H1 (cell line): ENCODE data around the gene TNRC6C. TPM values are rescaled to one million over a fixed set of nuclear protein-coding genes. Genes with fewer than 3 reads are reported as not detected.
A peak's percentile ranks its signal among the peaks of the same experiment; 100 is the strongest.

ENCODE experiments used
- CTCF ChIA-PET: fragments of 300-600 bp; sonication (Branson Sonifier 250); formaldehyde crosslinking; loops from one replicate; lab custom pipeline; 2021; ENCODE audit not compliant: partially characterized antibody; lab: Charles Lee
- POLR2A ChIA-PET: fragments of 300-600 bp; sonication (Branson Sonifier 250); formaldehyde crosslinking; loops from one replicate; lab custom pipeline; 2021; ENCODE audit warnings: inconsistent platforms; ENCODE audit not compliant: partially characterized antibody; lab: Charles Lee
- DNase-seq, 2 experiments: peaks; one replicate each; pipeline versions ENCODE4 v3.0.0 to v3.0.0-alpha.2; 2010 to 2022; ENCODE audit warnings: low spot score in 2 of 2, low read depth in 1 of 2, mixed read lengths in 1 of 2
- FAIRE-seq: peaks from 2 replicates; lab custom pipeline; 2011; peaks lifted over from hg19 to GRCh38; lab: Jason Lieb, UNC
- H2AFZ ChIP-seq: 2 replicates; pipeline ENCODE4 v1.8.1; 2012; ENCODE audit warnings: low read length, inconsistent platforms
- H2AK5ac ChIP-seq: 2 replicates; pipeline ENCODE4 v1.6.1; 2013; ENCODE audit warnings: low read depth, low read length
- H2BK120ac ChIP-seq: replicated peaks from 2 replicates; pipeline ENCODE3; 2013; ENCODE audit warnings: low read depth, low read length, inconsistent platforms
- H2BK12ac ChIP-seq: 2 replicates; pipeline ENCODE4 v1.6.1; 2013; ENCODE audit warnings: low read depth, low read length
- H2BK15ac ChIP-seq: 2 replicates; pipeline ENCODE4 v1.6.1; 2013; ENCODE audit warnings: low read length
- H2BK20ac ChIP-seq: 2 replicates; pipeline ENCODE4 v1.6.1; 2013; ENCODE audit warnings: low read length
- H2BK5ac ChIP-seq: 2 replicates; pipeline ENCODE4 v1.6.1; 2013; ENCODE audit warnings: low read depth, low read length
- H3K14ac ChIP-seq: 2 replicates; pipeline ENCODE4 v1.6.1; 2013; ENCODE audit warnings: inconsistent platforms; ENCODE audit not compliant: insufficient read length
- H3K18ac ChIP-seq: 2 replicates; pipeline ENCODE4 v1.6.1; 2013; ENCODE audit warnings: low read length; ENCODE audit errors: extremely low read depth
- H3K23ac ChIP-seq: 2 replicates; pipeline ENCODE4 v1.6.1; 2013; ENCODE audit warnings: inconsistent platforms; ENCODE audit not compliant: insufficient read length
- H3K23me2 ChIP-seq: 2 replicates; pipeline ENCODE4 v1.6.1; 2013; ENCODE audit warnings: low read depth, low read length
- H3K27ac ChIP-seq: 2 replicates; pipeline ENCODE4 v1.6.1; 2011; ENCODE audit warnings: low read depth, low read length, inconsistent platforms
- H3K27me3 ChIP-seq, 4 experiments: replicated peaks in 1 of 4; 1 replicate in 1 of 4; 2 replicates in 3 of 4; pipeline versions ENCODE4 v1.6.1 to v1.8.1; 2011 to 2013; ENCODE audit warnings: low read length in 3 of 4, mild to moderate bottlenecking in 3 of 4, inconsistent platforms in 2 of 4, mixed read lengths in 2 of 4, moderate library complexity in 1 of 4; ENCODE audit not compliant: control insufficient read depth in 3 of 4, insufficient read depth in 3 of 4; ENCODE audit errors: extremely low read depth in 1 of 4
- H3K36me3 ChIP-seq, 4 experiments: 2 replicates each; pipeline versions ENCODE4 v1.6.1 to v1.8.1; 2011 to 2013; ENCODE audit warnings: mild to moderate bottlenecking in 4 of 4, low read length in 3 of 4, moderate library complexity in 2 of 4, control low read depth in 1 of 4, inconsistent platforms in 1 of 4; ENCODE audit not compliant: insufficient read depth in 4 of 4, control insufficient read depth in 2 of 4
- H3K4ac ChIP-seq: replicated peaks from 2 replicates; pipeline ENCODE3; 2013; ENCODE audit warnings: low read length, low read depth, mixed read lengths, inconsistent platforms; ENCODE audit not compliant: insufficient read length
- H3K4me1 ChIP-seq, 4 experiments: replicated peaks in 1 of 4; 1 replicate in 1 of 4; 2 replicates in 3 of 4; pipeline versions ENCODE4 v1.6.1 to v1.8.1; 2011 to 2013; ENCODE audit warnings: low read length in 3 of 4, inconsistent platforms in 2 of 4, mixed read lengths in 1 of 4; ENCODE audit not compliant: insufficient read depth in 4 of 4, control insufficient read depth in 3 of 4
- H3K4me2 ChIP-seq, 2 experiments: 2 replicates each; pipeline versions ENCODE4 v1.6.1 to v1.8.1; 2011 to 2013; ENCODE audit warnings: low read depth in 2 of 2, low read length in 2 of 2, control low read depth in 1 of 2, inconsistent platforms in 1 of 2, mild to moderate bottlenecking in 1 of 2; ENCODE audit not compliant: insufficient read depth in 1 of 2
- H3K4me3 ChIP-seq, 4 experiments: fragments of 200-600, 300-600 bp in 1 of 4; sonication (generic), shearing (Covaris generic), sonication (Bioruptor Twin) in 1 of 4; 2 replicates each; pipeline versions ENCODE4 v1.5.1 to v1.8.1; 2011 to 2016; ENCODE audit warnings: low read length in 4 of 4, low read depth in 3 of 4, control low read depth in 2 of 4, inconsistent platforms in 2 of 4, mild to moderate bottlenecking in 2 of 4, mixed read lengths in 1 of 4, moderate library complexity in 1 of 4; ENCODE audit not compliant: insufficient read depth in 2 of 4; ENCODE audit errors: extremely low read depth in 1 of 4
- H3K56ac ChIP-seq: replicated peaks from 2 replicates; pipeline ENCODE3; 2013; ENCODE audit warnings: low read depth, mild to moderate bottlenecking, mixed read lengths, low read length, inconsistent platforms; ENCODE audit not compliant: insufficient read length
- H3K79me1 ChIP-seq: 2 replicates; pipeline ENCODE4 v1.6.1; 2013; ENCODE audit warnings: low read depth, low read length, control low read depth
- H3K79me2 ChIP-seq, 2 experiments: 2 replicates each; pipeline versions ENCODE4 v1.6.1 to v1.8.1; 2012 to 2013; ENCODE audit warnings: low read length in 2 of 2, mild to moderate bottlenecking in 2 of 2, inconsistent platforms in 1 of 2; ENCODE audit not compliant: insufficient read depth in 2 of 2, control insufficient read depth in 1 of 2
- H3K9ac ChIP-seq, 4 experiments: replicated peaks in 1 of 4; 1 replicate in 1 of 4; 2 replicates in 3 of 4; pipeline versions ENCODE4 v1.6.1 to v1.8.1; 2011 to 2013; ENCODE audit warnings: low read depth in 3 of 4, low read length in 3 of 4, control low read depth in 2 of 4, mild to moderate bottlenecking in 2 of 4, moderate library complexity in 2 of 4, inconsistent platforms in 1 of 4; ENCODE audit errors: extremely low read depth in 1 of 4
- H3K9me3 ChIP-seq, 2 experiments: 2 replicates each; pipeline versions ENCODE4 v1.6.1 to v1.8.1; 2012 to 2013; ENCODE audit warnings: mild to moderate bottlenecking in 2 of 2, moderate library complexity in 2 of 2, control low read depth in 1 of 2, inconsistent platforms in 1 of 2, low read depth in 1 of 2, low read length in 1 of 2, mixed read lengths in 1 of 2; ENCODE audit not compliant: insufficient read depth in 2 of 2
- H4K20me1 ChIP-seq, 2 experiments: replicated peaks in 1 of 2; 2 replicates each; pipeline versions ENCODE3 to v1.8.1; 2011 to 2013; ENCODE audit warnings: inconsistent platforms in 2 of 2, low read length in 2 of 2, mild to moderate bottlenecking in 1 of 2; ENCODE audit not compliant: insufficient read depth in 2 of 2, control insufficient read depth in 1 of 2
- H4K5ac ChIP-seq: 2 replicates; pipeline ENCODE4 v1.6.1; 2013; ENCODE audit warnings: low read length, low read depth, mixed read lengths, inconsistent platforms; ENCODE audit not compliant: insufficient read length
- H4K8ac ChIP-seq: 2 replicates; pipeline ENCODE4 v1.8.0; 2013; ENCODE audit warnings: mild to moderate bottlenecking, moderate library complexity, low read length, inconsistent platforms; ENCODE audit not compliant: insufficient read depth; ENCODE audit errors: extremely low read depth
- H4K91ac ChIP-seq: replicated peaks from 2 replicates; pipeline ENCODE3; 2013; ENCODE audit warnings: low read length, mixed read lengths, inconsistent platforms; ENCODE audit not compliant: insufficient read length
- CEBPB ChIP-seq: IDR thresholded peaks from 2 replicates; pipeline ENCODE4 v1.6.1; 2012; ENCODE audit warnings: low read depth, low read length
- EZH2 ChIP-seq: fragments of 200-600 bp; sonication (generic); IDR thresholded peaks from 2 replicates; pipeline ENCODE4 v1.7.1; 2012; ENCODE audit warnings: low read depth, mild to moderate bottlenecking, moderate library complexity, low read length, inconsistent platforms; ENCODE audit not compliant: severe bottlenecking
- SRF ChIP-seq: IDR thresholded peaks from 2 replicates; pipeline ENCODE4 v1.6.1; 2011; ENCODE audit warnings: mild to moderate bottlenecking, low read depth, low read length, moderate library complexity
- TCF12 ChIP-seq: IDR thresholded peaks from 2 replicates; pipeline ENCODE4 v1.6.1; 2011; ENCODE audit warnings: low read depth, mild to moderate bottlenecking, low read length
- WGBS, 2 experiments: shearing (Covaris generic) in 1 of 2; methylation state at CpG; one replicate each; pipeline versions ENCODE4 v1.1.6 to v1.1.7; 2013 to 2015; ENCODE audit warnings: low lambda C conversion rate in 2 of 2, mixed read lengths in 2 of 2, inconsistent platforms in 1 of 2, low coverage in 1 of 2, missing lambda C conversion rate in 1 of 2; ENCODE audit not compliant: insufficient replicate concordance in 2 of 2, insufficient coverage in 1 of 2, insufficient read length in 1 of 2; ENCODE audit errors: extremely low coverage in 1 of 2, missing lambda C conversion rate in 1 of 2; 5-methylcytosine and 5-hydroxymethylcytosine counted together
- polyA plus RNA-seq, 7 experiments: library from polyadenylated mRNA; depleted of rRNA in 3 of 7; stranded (reverse) in 5 of 7; unstranded in 2 of 7; fragments of >200 nt in 5 of 7; fragments of 200-250 nt in 2 of 7; gene quantifications; 1 replicate in 5 of 7; 2 replicates in 1 of 7; 4 replicates in 1 of 7; pipeline versions ENCODE4 v1.2.1 to v1.2.3, GENCODE V29; 2011 to 2013; ENCODE audit warnings: missing spikeins in 2 of 7, mixed read lengths in 2 of 7
- total RNA-seq: library from RNA; stranded (reverse); fragmentation: NEBNext Ultra II Directional; extraction: Animal tissue kit (Norgen Biotek cat#: 25700); gene quantifications from 2 replicates; pipeline ENCODE4 v1.2.1, GENCODE V29; 2021

Gene TNRC6C
- total and polyA plus RNA-seq, 2 of the 8 experiments (the other 6 are each of a cell fraction or from before 2014, with no cell fraction given) = 2.8 to 28.9 TPM

DNA sequence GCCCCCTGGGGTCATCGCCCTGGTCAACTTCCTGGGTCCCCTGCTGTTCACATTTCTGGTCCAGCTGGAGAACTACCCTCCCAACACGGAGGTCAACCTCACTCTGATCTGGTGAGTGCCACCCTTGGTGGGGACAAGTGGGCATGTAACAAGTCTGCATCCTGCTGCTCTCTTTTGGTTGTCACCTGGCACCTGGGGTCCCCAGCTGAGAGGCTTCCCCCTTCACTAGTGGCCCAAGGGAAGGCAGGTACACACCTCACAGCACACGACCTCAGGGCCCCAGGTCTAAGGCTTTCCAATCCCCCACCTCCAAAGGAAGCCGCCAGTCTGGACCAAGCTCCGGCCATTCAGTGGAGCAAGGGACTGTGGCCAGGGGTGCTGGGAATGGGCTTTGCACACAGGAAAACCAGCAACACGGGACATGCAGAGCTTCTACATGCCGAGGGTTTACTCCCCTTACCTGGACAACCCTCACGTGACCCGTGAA, 176.4 kb downstream of the TNRC6C start:
- FAIRE-seq (no peak), DNase-seq (no peak)
- H4K5ac ChIP-seq = no peak overlapping the region
- H2AFZ ChIP-seq = no peak overlapping the region
- no peak overlapping the region for H2AK5ac ChIP-seq
- H2BK5ac ChIP-seq = no peak overlapping the region
- no peak overlapping the region for H4K8ac ChIP-seq
- no peaks in the 10 kb centered on the region for H3K36me3 ChIP-seq
- H3K56ac ChIP-seq = no peak overlapping the region
- CTCF ChIA-PET = interaction anchor here (0.7 to 8.0 kb wide), 24 partner anchors 9 to 595 kb away, joined by 3 to 122 read pairs (median 5); partner anchors contain the start of genes AFMID, TK1 and TMC6
- peaks cover 0 to 4% of the 10 kb centered on the region in 2 experiments for H4K20me1 ChIP-seq
- 0 out of 2 replicates have a peak overlapping the region, but pooled peaks have one; percentile 18 for H2BK15ac ChIP-seq
- no peaks in the 10 kb centered on the region for H3K9me3 ChIP-seq
- TF ChIP-seq TCF12 = no peak
- TF ChIP-seq SRF = no peak
- no peak for TF ChIP-seq EZH2
- no peak for TF ChIP-seq CEBPB
- H3K4me2 ChIP-seq = no peak overlapping the region
- no peak overlapping the region for H3K9ac ChIP-seq
- WGBS, 2 experiments = 74% methylated on average over 9 of the region's 9 CpGs; no CpG with 5 or more reads in 1 of the 2 experiments
- H2BK12ac ChIP-seq = no peak overlapping the region
- no peak overlapping the region for H2BK20ac ChIP-seq
- no peaks in the 10 kb centered on the region for H3K79me2 ChIP-seq
- H4K91ac ChIP-seq = no peak overlapping the region
- no peak overlapping the region for H3K23ac ChIP-seq
- no peak overlapping the region for H3K4ac ChIP-seq
- H3K18ac ChIP-seq = no peak overlapping the region
- H3K27ac ChIP-seq = no peak overlapping the region
- H3K23me2 ChIP-seq = no peaks in the 10 kb centered on the region; the same call in 1 of the 2 replicates
- no peak overlapping the region for H2BK120ac ChIP-seq
- POLR2A ChIA-PET = interaction anchor here (0.9 to 4.6 kb wide), 9 partner anchors 9 to 64 kb away, joined by 3 to 16 read pairs (median 4); partner anchors contain the start of genes AFMID and TK1
- no peaks in the 10 kb centered on the region for H3K79me1 ChIP-seq
- H3K4me3 ChIP-seq = no peak overlapping the region
- no peak overlapping the region for H3K14ac ChIP-seq
- peaks cover 0 to 26% (median 17%) of the 10 kb centered on the region in 4 experiments; a peak in 5 of 7 replicates for H3K27me3 ChIP-seq
- H3K4me1 ChIP-seq = peaks cover 0 to 17% (median 5%) of the 10 kb centered on the region in 4 experiments; a peak in 5 of 7 replicates
